Neuronal stem cell (in vitro differentiated cells): ENCODE results near the gene MMP11.
A peak's percentile ranks its signal among the peaks of the same experiment; 100 is the strongest.

Experiments
- DNase-seq: peaks from one replicate; pipeline ENCODE4 v3.0.0-alpha.2; 2013; ENCODE audit warnings: low spot score
- H2AFZ ChIP-seq: one replicate; pipeline ENCODE4 v1.6.1; 2013; ENCODE audit warnings: mild to moderate bottlenecking, low read length, inconsistent platforms
- H2AK5ac ChIP-seq: 2 replicates; pipeline ENCODE4 v1.6.1; 2013; ENCODE audit warnings: low read depth, mild to moderate bottlenecking, inconsistent platforms, low read length, moderate library complexity, mixed read lengths
- H2BK120ac ChIP-seq: 2 replicates; pipeline ENCODE4 v1.6.1; 2013; ENCODE audit warnings: low read depth, mild to moderate bottlenecking, inconsistent platforms, low read length, moderate library complexity, mixed read lengths
- H2BK12ac ChIP-seq: one replicate; pipeline ENCODE4 v1.6.1; 2013; ENCODE audit warnings: low read length, inconsistent platforms
- H2BK15ac ChIP-seq: 2 replicates; pipeline ENCODE4 v1.6.1; 2013; ENCODE audit warnings: mild to moderate bottlenecking, low read length, inconsistent platforms, mixed read lengths
- H2BK5ac ChIP-seq: one replicate; pipeline ENCODE4 v1.6.1; 2013; ENCODE audit warnings: inconsistent platforms, mild to moderate bottlenecking, low read length, moderate library complexity
- H3K14ac ChIP-seq: one replicate; pipeline ENCODE4 v1.6.1; 2013; ENCODE audit warnings: low read length, inconsistent platforms
- H3K18ac ChIP-seq: 2 replicates; pipeline ENCODE4 v1.6.1; 2013; ENCODE audit warnings: low read length, inconsistent platforms
- H3K23ac ChIP-seq: 2 replicates; pipeline ENCODE4 v1.6.1; 2013; ENCODE audit warnings: low read depth, mild to moderate bottlenecking, mixed read lengths, low read length, inconsistent platforms; ENCODE audit not compliant: poor library complexity
- H3K27ac ChIP-seq: replicated peaks from 3 replicates; pipeline ENCODE4 v1.5.1; 2013; ENCODE audit warnings: low read length, inconsistent platforms
- H3K27me3 ChIP-seq, 3 experiments: 2 replicates each; pipeline ENCODE4 v1.6.1; 2013; ENCODE audit warnings: low read length in 3 of 3, mild to moderate bottlenecking in 2 of 3, inconsistent platforms in 1 of 3, low read depth in 1 of 3, mixed read lengths in 1 of 3, moderate library complexity in 1 of 3; ENCODE audit not compliant: control insufficient read depth in 3 of 3, insufficient read depth in 3 of 3
- H3K36me3 ChIP-seq, 2 donors: replicated peaks in 1 of 2; 2 replicates each; pipeline ENCODE4 v1.6.1; 2013; ENCODE audit warnings: low read length in 2 of 2; ENCODE audit not compliant: control insufficient read depth in 2 of 2, insufficient read depth in 2 of 2
- H3K4ac ChIP-seq: 2 replicates; pipeline ENCODE4 v1.6.1; 2013; ENCODE audit warnings: inconsistent platforms, mild to moderate bottlenecking, low read length, moderate library complexity
- H3K4me1 ChIP-seq, 2 donors: 1 replicate in 1 of 2; 2 replicates in 1 of 2; pipeline ENCODE4 v1.6.1; 2013; ENCODE audit warnings: low read length in 2 of 2, low read depth in 1 of 2; ENCODE audit not compliant: control insufficient read depth in 2 of 2, insufficient read depth in 1 of 2
- H3K4me2 ChIP-seq: one replicate; pipeline ENCODE4 v1.6.1; 2013; ENCODE audit warnings: mild to moderate bottlenecking, low read length, inconsistent platforms; ENCODE audit not compliant: insufficient read depth, poor library complexity, severe bottlenecking
- H3K4me3 ChIP-seq, 2 donors: 2 replicates each; pipeline ENCODE4 v1.5.1; 2013; ENCODE audit warnings: low read length in 2 of 2, mild to moderate bottlenecking in 2 of 2, inconsistent platforms in 1 of 2, moderate library complexity in 1 of 2
- H3K79me1 ChIP-seq: one replicate; pipeline ENCODE4 v1.6.1; 2013; ENCODE audit warnings: low read depth, mild to moderate bottlenecking, inconsistent platforms, low read length, moderate library complexity
- H3K9ac ChIP-seq: one replicate; pipeline ENCODE4 v1.6.1; 2013; ENCODE audit warnings: mild to moderate bottlenecking, low read depth, low read length, inconsistent platforms; ENCODE audit not compliant: poor library complexity
- H3K9me3 ChIP-seq, 2 donors: replicated peaks in 1 of 2; 2 replicates each; pipeline versions ENCODE3 to v1.6.1; 2013; ENCODE audit warnings: low read length in 2 of 2, mild to moderate bottlenecking in 2 of 2, inconsistent platforms in 1 of 2, low read depth in 1 of 2, mixed read lengths in 1 of 2, moderate library complexity in 1 of 2; ENCODE audit not compliant: control insufficient read depth in 2 of 2, insufficient read depth in 1 of 2
- H4K8ac ChIP-seq: one replicate; pipeline ENCODE4 v1.6.1; 2013; ENCODE audit warnings: low read depth, mild to moderate bottlenecking, inconsistent platforms, low read length, moderate library complexity
- H4K91ac ChIP-seq: one replicate; pipeline ENCODE4 v1.6.1; 2013; ENCODE audit warnings: low read length, low read depth, mild to moderate bottlenecking, inconsistent platforms; ENCODE audit not compliant: poor library complexity
- WGBS, 2 donors: extraction: QIAGEN DNeasy Blood & Tissue Kit; methylation state at CpG; one replicate each; pipeline ENCODE4 v1.1.7; 2013; ENCODE audit warnings: missing lambda C conversion rate in 2 of 2, mixed read lengths in 1 of 2; ENCODE audit not compliant: insufficient read length in 2 of 2, insufficient replicate concordance in 1 of 2; ENCODE audit errors: extremely low coverage in 2 of 2; 5-methylcytosine and 5-hydroxymethylcytosine counted together

The MMP11 gene

DNA sequence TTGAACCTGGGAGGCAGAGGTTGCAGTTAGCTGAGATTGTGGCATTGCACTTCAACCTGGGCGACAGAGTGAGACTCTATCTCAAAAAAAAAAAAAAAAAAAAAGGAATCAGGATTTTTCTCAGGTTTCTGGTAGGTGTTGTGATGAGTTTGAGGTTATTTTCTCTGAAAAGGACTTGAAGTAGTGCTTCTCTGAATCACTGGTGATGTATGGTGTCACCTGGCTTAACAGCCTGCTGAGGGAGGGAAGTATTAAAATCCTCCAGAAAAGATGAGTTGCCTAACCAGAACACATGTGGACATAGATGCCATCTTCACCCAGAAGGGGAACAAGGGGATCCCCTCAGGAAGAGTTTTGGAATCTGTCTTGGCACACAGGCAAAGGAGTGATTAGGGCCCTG is 34.2 kb downstream of the MMP11 start:
- H3K4me2 ChIP-seq, result no peak overlapping the region
- no peak overlapping the region for H3K4ac ChIP-seq
- no peak overlapping the region for H3K14ac ChIP-seq
- no peak overlapping the region for H4K8ac ChIP-seq
- H2AFZ ChIP-seq, result no peak overlapping the region
- H3K27me3 ChIP-seq, result no peaks in the 10 kb centered on the region
- no peak overlapping the region for H3K4me3 ChIP-seq
- DNase-seq, result no peak
- no peak overlapping the region for H3K27ac ChIP-seq
- no CpG with 5 or more reads among the region's 1 CpG for WGBS, 2 donors
- no peak overlapping the region for H3K18ac ChIP-seq
- H3K9ac ChIP-seq, result no peak overlapping the region
- H2AK5ac ChIP-seq, result no peak overlapping the region
- no peak overlapping the region for H2BK12ac ChIP-seq
- H3K36me3 ChIP-seq, result peaks cover 39 to 74% of the 10 kb centered on the region in 2 donors
- H2BK120ac ChIP-seq, result no peak overlapping the region
- H4K91ac ChIP-seq, result no peak overlapping the region
- H2BK5ac ChIP-seq, result no peak overlapping the region
- no peak overlapping the region for H3K23ac ChIP-seq
- no peaks in the 10 kb centered on the region for H3K4me1 ChIP-seq
- no peak overlapping the region for H2BK15ac ChIP-seq
- H3K9me3 ChIP-seq, result no peaks in the 10 kb centered on the region
- H3K79me1 ChIP-seq, result no peaks in the 10 kb centered on the region

DNA sequence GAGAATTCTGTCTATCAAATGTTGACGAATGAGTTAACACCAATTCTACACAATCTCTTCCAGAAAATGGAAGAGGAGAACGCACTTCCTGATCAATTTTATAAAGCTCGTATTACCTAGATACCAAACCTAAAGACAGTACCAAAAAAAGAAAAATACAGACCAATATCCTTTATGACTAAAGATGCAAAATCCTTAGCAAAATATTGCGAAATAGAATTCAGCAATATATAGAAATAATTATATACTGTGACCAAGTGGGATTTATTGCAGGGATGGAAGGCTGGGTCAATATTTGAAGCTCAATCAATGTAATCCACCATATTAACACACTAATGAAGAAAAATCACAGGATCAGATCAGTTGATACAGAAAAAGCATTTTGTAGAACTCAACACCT is 39.7 kb downstream of the MMP11 start:
- H4K91ac ChIP-seq, result no peak overlapping the region
- peaks cover 20 to 73% of the 10 kb centered on the region in 2 donors for H3K36me3 ChIP-seq

DNA sequence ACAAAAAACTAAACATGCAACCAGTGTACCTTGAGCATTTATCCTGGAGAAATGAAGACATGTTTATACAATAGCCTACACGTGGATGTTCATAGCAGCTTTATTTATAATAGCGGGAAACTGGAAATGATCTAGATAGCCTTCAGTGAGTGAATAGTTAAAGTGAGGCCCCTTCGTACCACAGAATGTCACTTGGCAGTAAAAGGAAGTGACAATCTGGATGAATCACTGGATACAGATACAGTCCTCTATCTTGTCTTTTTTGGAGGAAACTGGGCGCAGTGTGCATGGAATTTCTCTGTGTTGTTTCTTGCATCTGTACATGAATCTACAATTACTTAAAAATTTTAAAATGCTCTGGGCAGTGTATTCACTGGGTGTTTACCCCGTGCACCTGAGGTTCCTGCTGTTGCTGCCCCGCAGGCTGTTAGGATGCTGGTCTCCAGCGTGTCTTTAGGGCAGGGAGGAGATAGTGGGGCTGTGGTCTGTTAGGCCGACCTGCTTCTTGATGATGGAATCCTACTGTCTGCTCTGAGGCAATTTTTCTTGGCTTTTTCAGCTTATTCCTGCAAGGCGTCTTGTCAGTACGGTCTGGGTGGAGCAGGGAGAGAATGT is 43.0 kb downstream of the MMP11 start:
- Histone ChIP-seq H3K79me1 (no peaks in the 10 kb centered on the region), H4K8ac (no peak overlapping the region), H3K4me2 (no peak overlapping the region), H3K9me3 (no peaks in the 10 kb centered on the region), H3K4me1 (no peaks in the 10 kb centered on the region), H2AFZ (no peak overlapping the region), H2BK15ac (no peak overlapping the region), H3K4ac (no peak overlapping the region), H3K36me3 (peaks cover 27 to 97% of the 10 kb centered on the region in 2 donors), H3K14ac (no peak overlapping the region), H2BK5ac (no peak overlapping the region), H3K27me3 (no peaks in the 10 kb centered on the region), H2BK12ac (no peak overlapping the region), H3K9ac (no peak overlapping the region), H3K27ac (no peak overlapping the region), H2AK5ac (no peak overlapping the region), H4K91ac (no peak overlapping the region), H2BK120ac (no peak overlapping the region), H3K4me3 (no peak overlapping the region), H3K23ac (no peak overlapping the region), H3K18ac (no peak overlapping the region)
- WGBS, 2 donors, result no CpG with 5 or more reads among the region's 10 CpGs
- no peak for DNase-seq

More for the DNA sequence above, 39.7 kb downstream of the MMP11 start:
- no peak overlapping the region for H2AFZ ChIP-seq
- no peak overlapping the region for H3K18ac ChIP-seq
- no peak overlapping the region for H2BK15ac ChIP-seq
- no peak overlapping the region for H2BK120ac ChIP-seq
- H3K9ac ChIP-seq, result no peak overlapping the region
- no peaks in the 10 kb centered on the region for H3K9me3 ChIP-seq
- WGBS, 2 donors, result no CpG with 5 or more reads among the region's 4 CpGs
- H3K23ac ChIP-seq, result no peak overlapping the region
- H3K4me1 ChIP-seq, result no peaks in the 10 kb centered on the region
- no peak for DNase-seq
- no peak overlapping the region for H3K14ac ChIP-seq
- H2BK5ac ChIP-seq, result no peak overlapping the region
- H3K4me3 ChIP-seq, result no peak overlapping the region
- H3K27me3 ChIP-seq, result no peaks in the 10 kb centered on the region
- no peaks in the 10 kb centered on the region for H3K79me1 ChIP-seq
- H4K8ac ChIP-seq, result no peak overlapping the region
- no peak overlapping the region for H3K27ac ChIP-seq
- H3K4me2 ChIP-seq, result no peak overlapping the region
- H2AK5ac ChIP-seq, result no peak overlapping the region
- no peak overlapping the region for H2BK12ac ChIP-seq
- no peak overlapping the region for H3K4ac ChIP-seq

DNA sequence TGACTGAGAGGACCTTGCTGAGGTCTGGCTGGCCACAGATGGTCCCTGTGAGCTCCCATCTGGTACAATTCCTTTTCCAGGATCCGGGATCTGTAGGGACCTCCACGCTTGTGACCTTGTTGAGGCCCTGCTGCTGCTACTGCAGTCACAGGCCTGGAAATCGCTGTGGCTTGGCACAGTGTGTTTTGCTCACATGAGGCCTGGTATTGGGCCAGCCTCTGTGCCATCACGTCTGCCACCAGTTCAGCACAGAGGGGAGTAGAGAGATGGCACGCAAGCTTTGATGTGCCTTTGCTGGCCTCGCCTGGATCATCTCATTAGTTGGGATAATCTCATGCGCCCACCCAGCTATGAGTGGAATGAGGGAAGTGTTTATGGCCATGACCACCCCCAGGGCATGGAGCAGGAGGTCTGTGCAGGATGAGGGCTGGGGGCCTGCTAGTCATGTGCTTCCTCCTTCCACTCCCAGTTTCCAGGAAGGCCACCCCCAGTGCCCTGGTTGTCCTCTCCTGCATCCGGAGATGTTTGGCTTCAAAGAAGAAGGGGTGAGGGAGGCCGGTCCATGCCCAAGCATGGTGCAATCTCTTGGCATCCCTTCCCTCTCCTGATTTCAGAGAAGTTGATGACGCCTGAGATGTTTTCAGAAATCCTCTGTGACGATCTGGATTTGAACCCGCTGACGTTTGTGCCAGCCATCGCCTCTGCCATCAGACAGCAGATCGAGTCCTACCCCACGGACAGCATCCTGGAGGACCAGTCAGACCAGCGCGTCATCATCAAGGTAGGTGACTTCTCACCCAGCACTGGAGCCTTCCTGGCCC is 43.7 kb downstream of the MMP11 start:
- no peaks in the 10 kb centered on the region for H3K4me1 ChIP-seq
- no peak overlapping the region for H3K4me3 ChIP-seq
- no peaks in the 10 kb centered on the region for H3K79me1 ChIP-seq
- H2BK120ac ChIP-seq, result no peak overlapping the region
- H3K18ac ChIP-seq, result no peak overlapping the region
- no peak overlapping the region for H2BK15ac ChIP-seq
- H2AFZ ChIP-seq, result no peak overlapping the region
- H3K9me3 ChIP-seq, result no peaks in the 10 kb centered on the region
- no peak overlapping the region for H2AK5ac ChIP-seq
- no CpG with 5 or more reads among the region's 18 CpGs for WGBS, 2 donors
- no peak overlapping the region for H2BK5ac ChIP-seq
- H4K8ac ChIP-seq, result no peak overlapping the region
- no peak overlapping the region for H3K14ac ChIP-seq
- peaks cover 30 to 97% of the 10 kb centered on the region in 2 donors for H3K36me3 ChIP-seq
- H3K27me3 ChIP-seq, result no peaks in the 10 kb centered on the region
- H3K23ac ChIP-seq, result no peak overlapping the region
- no peak overlapping the region for H4K91ac ChIP-seq
- no peak overlapping the region for H2BK12ac ChIP-seq
- no peak for DNase-seq
- H3K9ac ChIP-seq, result peak overlapping the region; percentile 54
- no peak overlapping the region for H3K4me2 ChIP-seq
- H3K4ac ChIP-seq, result no peak overlapping the region
- H3K27ac ChIP-seq, result no peak overlapping the region
